Activated naive CD4-positive, alpha-beta T cell treated with anti-CD3 and anti-CD28 coated beads for 36 hours (primary cell): Measurements from ENCODE around the gene NUDT19. TPM values are rescaled to one million over a fixed set of nuclear protein-coding genes. Genes with fewer than 3 reads are reported as not detected.
"Not testable (repeated sequence)": the region's sequence is repeated elsewhere in the genome, so short reads cannot be mapped to it uniquely, and the experiment has no call there.

Source experiments
- CTCF ChIA-PET: fragments of 350-600 bp; sonication (Branson Sonifier 250); formaldehyde crosslinking; loops from one replicate; lab custom pipeline; 2021; ENCODE audit warnings: antibody characterized with exemption; lab: Charles Lee
- DNase-seq: peaks from one replicate; pipeline ENCODE4 v3.0.0-alpha.2; 2020
- H3K27ac Mint-ChIP-seq: one replicate; pipeline ENCODE4 v1.8.0; 2021; ENCODE audit warnings: mild to moderate bottlenecking, mixed read lengths
- H3K27me3 Mint-ChIP-seq: one replicate; pipeline ENCODE4 v1.8.0; 2021; ENCODE audit warnings: low read depth, mixed read lengths
- H3K36me3 Mint-ChIP-seq: one replicate; pipeline ENCODE4 v1.8.0; 2021; ENCODE audit warnings: low read depth, mixed read lengths
- H3K4me1 Mint-ChIP-seq: one replicate; pipeline ENCODE4 v1.8.0; 2021; ENCODE audit warnings: low read depth, mixed read lengths
- H3K4me3 Mint-ChIP-seq: one replicate; pipeline ENCODE4 v1.8.0; 2021; ENCODE audit warnings: mild to moderate bottlenecking, moderate library complexity, mixed read lengths
- H3K9me3 Mint-ChIP-seq: one replicate; pipeline ENCODE4 v1.8.0; 2021; ENCODE audit warnings: mixed read lengths
- intact Hi-C: fragments of 100-400 bp; cut with micrococcal nuclease; formaldehyde crosslinking; loops from one replicate; pipeline ENCODE4 v1.15.1; 2023
- total RNA-seq, 2 experiments: library from RNA; stranded (reverse); gene quantifications; one replicate each; pipeline ENCODE4 v1.2.3, GENCODE V29; 2021

The NUDT19 gene
- total RNA-seq, result 10 to 100 TPM; 11.9 to 13.6 TPM

GRCh38 chr19:32691291-32691951 is at the start of gene NUDT19:
NUDT19 (plus strand) TSS chr19:32691821; CDS start chr19:32691961, 140 bp downstream.
- H3K27ac Mint-ChIP-seq, result peak within 1 kb of the TSS; percentile 88
- peak; percentile 90 for DNase-seq

GRCh38 chr19:32642771-32643170 is 48.9 kb upstream of the NUDT19 start:
- CTCF ChIA-PET, result no interaction called here
- peak; percentile 86 for DNase-seq
- no peaks in the 10 kb centered on the region for H3K9me3 Mint-ChIP-seq
- H3K27ac Mint-ChIP-seq, result no peak overlapping the region
- no peaks in the 10 kb centered on the region for H3K27me3 Mint-ChIP-seq
- no peak overlapping the region for H3K4me3 Mint-ChIP-seq
- peaks cover 42% of the 10 kb centered on the region for H3K36me3 Mint-ChIP-seq
- H3K4me1 Mint-ChIP-seq, result peaks cover 25% of the 10 kb centered on the region
- intact Hi-C loops, result loop anchor here (1.0 to 2.0 kb wide), 3 partner anchors 33 to 152 kb away; partner anchors contain the start of genes ANKRD27, NUDT19 and RGS9BP

More at GRCh38 chr19:32691291-32691951, at the start of gene NUDT19:
- CTCF ChIA-PET, result interaction anchor here (1.1 to 1.3 kb wide), 2 partner anchors 15 kb away, joined by 3 to 4 read pairs; no protein-coding TSS in a partner anchor
- H3K4me3 Mint-ChIP-seq, result peak within 1 kb of the TSS; percentile 93
- H3K36me3 Mint-ChIP-seq, result peaks cover 24% of the 10 kb centered on the region
- peaks cover 49% of the 10 kb centered on the region for H3K4me1 Mint-ChIP-seq
- no peaks in the 10 kb centered on the region for H3K27me3 Mint-ChIP-seq
- intact Hi-C loops, result loop anchor here (1.0 to 5.0 kb wide), 11 partner anchors 16 to 1481 kb away; partner anchors contain the start of genes ANKRD27, CEBPG, FAAP24 and GPATCH1
- H3K9me3 Mint-ChIP-seq, result no peaks in the 10 kb centered on the region

GRCh38 chr19:32646556-32646955 is 45.1 kb upstream of the NUDT19 start:
- Mint-ChIP-seq H3K9me3 (no peaks in the 10 kb centered on the region), H3K27me3 (no peaks in the 10 kb centered on the region), H3K4me1 (peaks cover 25% of the 10 kb centered on the region), H3K27ac (no peak overlapping the region), H3K36me3 (peaks cover 44% of the 10 kb centered on the region), H3K4me3 (no peak overlapping the region)
- CTCF ChIA-PET, result no interaction called here
- intact Hi-C loops, result no loop called here
- DNase-seq, result no peak

GRCh38 chr19:32647361-32647760 is 44.3 kb upstream of the NUDT19 start:
- Mint-ChIP-seq H3K9me3 (no peaks in the 10 kb centered on the region), H3K36me3 (peaks cover 38% of the 10 kb centered on the region), H3K27me3 (no peaks in the 10 kb centered on the region), H3K27ac (no peak overlapping the region), H3K4me3 (no peak overlapping the region), H3K4me1 (peaks cover 19% of the 10 kb centered on the region)
- intact Hi-C loops, result no loop called here
- DNase-seq, result no peak
- CTCF ChIA-PET, result no interaction called here

- no peaks in the 10 kb centered on the region for H3K27me3 Mint-ChIP-seq
- DNase-seq, result no peak
- intact Hi-C loops, result no loop called here
- H3K9me3 Mint-ChIP-seq, result no peaks in the 10 kb centered on the region
- H3K36me3 Mint-ChIP-seq, result peaks cover 24% of the 10 kb centered on the region
- CTCF ChIA-PET, result no interaction called here
- peaks cover 2% of the 10 kb centered on the region for H3K4me1 Mint-ChIP-seq
- H3K27ac Mint-ChIP-seq, result no peak overlapping the region
- H3K4me3 Mint-ChIP-seq, result no peak overlapping the region
Measured at GRCh38 chr19:32649751-32650150, 41.9 kb upstream of the NUDT19 start.

GRCh38 chr19:32650671-32651070 is 41.0 kb upstream of the NUDT19 start:
- DNase-seq, result no peak
- no peaks in the 10 kb centered on the region for H3K9me3 Mint-ChIP-seq
- no peak overlapping the region for H3K27ac Mint-ChIP-seq
- H3K27me3 Mint-ChIP-seq, result no peaks in the 10 kb centered on the region
- no peak overlapping the region for H3K4me3 Mint-ChIP-seq
- H3K36me3 Mint-ChIP-seq, result peaks cover 25% of the 10 kb centered on the region
- H3K4me1 Mint-ChIP-seq, result peaks cover 2% of the 10 kb centered on the region
- intact Hi-C loops, result no loop called here
- CTCF ChIA-PET, result no interaction called here

- DNase-seq, result no peak
- intact Hi-C loops, result no loop called here
- H3K4me1 Mint-ChIP-seq, result peaks cover under 1% of the 10 kb centered on the region
- no peak overlapping the region for H3K27ac Mint-ChIP-seq
- H3K27me3 Mint-ChIP-seq, result no peaks in the 10 kb centered on the region
- no peaks in the 10 kb centered on the region for H3K9me3 Mint-ChIP-seq
- peaks cover 20% of the 10 kb centered on the region for H3K36me3 Mint-ChIP-seq
- H3K4me3 Mint-ChIP-seq, result no peak overlapping the region
- CTCF ChIA-PET, result no interaction called here
Measured at GRCh38 chr19:32651729-32652140, 39.9 kb upstream of the NUDT19 start.

GRCh38 chr19:32652331-32652730 is 39.3 kb upstream of the NUDT19 start:
- intact Hi-C loops, CTCF ChIA-PET, H3K4me3 Mint-ChIP-seq, H3K9me3 Mint-ChIP-seq, DNase-seq, H3K27ac Mint-ChIP-seq, H3K4me1 Mint-ChIP-seq, H3K27me3 Mint-ChIP-seq: not testable (repeated sequence)
- H3K36me3 Mint-ChIP-seq, result peaks cover 15% of the 10 kb centered on the region

GRCh38 chr19:32652894-32653598 is 38.6 kb upstream of the NUDT19 start:
- no peak overlapping the region for H3K4me3 Mint-ChIP-seq
- no peak overlapping the region for H3K27ac Mint-ChIP-seq
- DNase-seq, result no peak
- intact Hi-C loops, result no loop called here
- H3K27me3 Mint-ChIP-seq, result no peaks in the 10 kb centered on the region
- peaks cover 13% of the 10 kb centered on the region for H3K36me3 Mint-ChIP-seq
- CTCF ChIA-PET, result no interaction called here
- H3K9me3 Mint-ChIP-seq, result no peaks in the 10 kb centered on the region
- no peaks in the 10 kb centered on the region for H3K4me1 Mint-ChIP-seq

- no peaks in the 10 kb centered on the region for H3K4me1 Mint-ChIP-seq
- peaks cover 10% of the 10 kb centered on the region for H3K36me3 Mint-ChIP-seq
- DNase-seq, result no peak
- H3K27me3 Mint-ChIP-seq, result no peaks in the 10 kb centered on the region
- no peaks in the 10 kb centered on the region for H3K9me3 Mint-ChIP-seq
- CTCF ChIA-PET, result no interaction called here
- no peak overlapping the region for H3K4me3 Mint-ChIP-seq
- no peak overlapping the region for H3K27ac Mint-ChIP-seq
- intact Hi-C loops, result no loop called here
Measured at GRCh38 chr19:32653599-32653915, 38.1 kb upstream of the NUDT19 start.

GRCh38 chr19:32656379-32656778 is 35.2 kb upstream of the NUDT19 start:
- H3K27me3 Mint-ChIP-seq, intact Hi-C loops, DNase-seq, H3K36me3 Mint-ChIP-seq, H3K4me1 Mint-ChIP-seq, H3K27ac Mint-ChIP-seq, H3K4me3 Mint-ChIP-seq, H3K9me3 Mint-ChIP-seq: not testable (repeated sequence)
- CTCF ChIA-PET, result interaction anchor here (0.6 kb wide), 2 partner anchors 79 to 294 kb away, joined by 3 to 7 read pairs; no protein-coding TSS in a partner anchor

- H3K4me3 Mint-ChIP-seq, result no peak overlapping the region
- H3K9me3 Mint-ChIP-seq, result no peaks in the 10 kb centered on the region
- no peak for DNase-seq
- CTCF ChIA-PET, result no interaction called here
- intact Hi-C loops, result no loop called here
- no peak overlapping the region for H3K27ac Mint-ChIP-seq
- H3K36me3 Mint-ChIP-seq, result peaks cover 1% of the 10 kb centered on the region
- H3K4me1 Mint-ChIP-seq, result peaks cover 5% of the 10 kb centered on the region
- no peaks in the 10 kb centered on the region for H3K27me3 Mint-ChIP-seq
Measured at GRCh38 chr19:32658075-32658474, 33.5 kb upstream of the NUDT19 start.

GRCh38 chr19:32658527-32658926 is 33.1 kb upstream of the NUDT19 start:
- intact Hi-C loops, result no loop called here
- no peak for DNase-seq
- Mint-ChIP-seq H3K4me3 (no peak overlapping the region), H3K27me3 (no peaks in the 10 kb centered on the region), H3K36me3 (peaks cover 1% of the 10 kb centered on the region), H3K9me3 (no peaks in the 10 kb centered on the region), H3K4me1 (peaks cover 5% of the 10 kb centered on the region), H3K27ac (no peak overlapping the region)
- CTCF ChIA-PET, result no interaction called here
